GM13977 (cell line): ENCODE results near the gene LBR.

Experiments used
- DNase-seq: peaks from one replicate; pipeline ENCODE4 v3.0.0; 2012; ENCODE audit warnings: low spot score
- CTCF ChIP-seq: IDR thresholded peaks from 2 replicates; pipeline ENCODE4 v1.5.1; 2012; ENCODE audit warnings: mild to moderate bottlenecking, control low read depth; ENCODE audit not compliant: insufficient read depth; ENCODE audit errors: extremely low read depth, missing control alignments
- in situ Hi-C: fragments of 300-500 bp; cut with MboI; formaldehyde crosslinking; loops from one replicate; pipeline ENCODE4 v1.12.0; 2022; ENCODE audit warnings: low sequenced_read_pairs, low pct_unique_long_range_greater_than_20kb, mixed read lengths, inconsistent platforms; ENCODE audit not compliant: unreplicated experiment

The LBR gene

GRCh38 chr1:225412321-225412720, 15.5 kb downstream of the LBR start:
- no peak for DNase-seq
- in situ Hi-C loops, result no loop called here
- no peak for TF ChIP-seq CTCF

- no peak for DNase-seq
- in situ Hi-C loops, result no loop called here
- TF ChIP-seq CTCF, result no peak
These were observed 17.8 kb downstream of the LBR start for GRCh38 chr1:225410036-225410435.

GRCh38 chr1:225409051-225409450, 18.8 kb downstream of the LBR start:
- no peak for DNase-seq
- in situ Hi-C loops, result no loop called here
- TF ChIP-seq CTCF, result no peak

- in situ Hi-C loops, result no loop called here
- DNase-seq, result no peak
- no peak for TF ChIP-seq CTCF
These were observed 19.6 kb downstream of the LBR start for GRCh38 chr1:225408249-225408648.

- TF ChIP-seq CTCF, result no peak
- in situ Hi-C loops, result no loop called here
- DNase-seq, result no peak
These were observed 20.1 kb downstream of the LBR start for GRCh38 chr1:225407755-225408154.

GRCh38 chr1:225406976-225407725, 20.7 kb downstream of the LBR start:
- no peak for DNase-seq
- in situ Hi-C loops, result no loop called here
- no peak for TF ChIP-seq CTCF
